CD4-positive, alpha-beta T cell treated with Interleukin-12 subunit alpha and Interleukin-12 subunit beta, for 1 hour (primary cell): ENCODE results near the gene CSNK2B.

ENCODE experiments used
- DNase-seq: peaks from one replicate; pipeline ENCODE4 v3.0.0-alpha.2; 2020

Gene CSNK2B

GRCh38 chr6:31665501-31666336, at the start of gene CSNK2B:
Gene CSNK2B, plus strand, starts transcription at chr6:31666080. Its CDS starts 752 bp downstream, at chr6:31666832.
- DNase-seq, result peak; percentile 98

GRCh38 chr6:31617010-31617409, 48.9 kb upstream of the CSNK2B start:
- no peak for DNase-seq

GRCh38 chr6:31619805-31620585, 45.9 kb upstream of the CSNK2B start:
- peak; percentile 98 for DNase-seq

GRCh38 chr6:31620586-31621319, 45.1 kb upstream of the CSNK2B start, which contains the start of gene PRRC2A:
Gene PRRC2A, plus strand, starts transcription at chr6:31620715. Its CDS starts 2,075 bp downstream, at chr6:31622790.
- DNase-seq, result no peak

- DNase-seq, result no peak
These were observed 44.5 kb upstream of the CSNK2B start for GRCh38 chr6:31621320-31621939.

- DNase-seq, result no peak
These were observed 43.9 kb upstream of the CSNK2B start for GRCh38 chr6:31621991-31622390.

- DNase-seq, result no peak
These were observed 43.2 kb upstream of the CSNK2B start for GRCh38 chr6:31622684-31623091.

- DNase-seq, result no peak
These were observed 41.8 kb upstream of the CSNK2B start for GRCh38 chr6:31624070-31624469.

GRCh38 chr6:31626952-31627351, 38.9 kb upstream of the CSNK2B start:
- no peak for DNase-seq

GRCh38 chr6:31627690-31628287, 38.1 kb upstream of the CSNK2B start:
- DNase-seq, result no peak

GRCh38 chr6:31629014-31629413, 36.9 kb upstream of the CSNK2B start:
- no peak for DNase-seq

- no peak for DNase-seq
These were observed 35.5 kb upstream of the CSNK2B start for GRCh38 chr6:31630177-31630934.

GRCh38 chr6:31631209-31631608, 34.7 kb upstream of the CSNK2B start:
- no peak for DNase-seq

GRCh38 chr6:31631681-31632278, 34.1 kb upstream of the CSNK2B start:
- no peak for DNase-seq

GRCh38 chr6:31632279-31632946, 33.5 kb upstream of the CSNK2B start:
- DNase-seq, result no peak

GRCh38 chr6:31633447-31633846, 32.4 kb upstream of the CSNK2B start:
- no peak for DNase-seq

- DNase-seq, result no peak
These were observed 31.7 kb upstream of the CSNK2B start for GRCh38 chr6:31634131-31634530.

GRCh38 chr6:31634969-31635575, 30.8 kb upstream of the CSNK2B start:
- DNase-seq, result no peak

GRCh38 chr6:31636698-31637596, 28.9 kb upstream of the CSNK2B start:
- no peak for DNase-seq
